ENCODE measurements around the gene NCOA1. TPM values are rescaled to one million over a fixed set of nuclear protein-coding genes. Genes with fewer than 3 reads are reported as not detected.

NCOA1 gene
- total and polyA plus RNA-seq, 12 donors: 8.6 to 36.7 (median 32.0) TPM

- H3K9me3 ChIP-seq: no peaks in the 10 kb centered on the region
- intact Hi-C loops (cut with DNase I): loop anchor here in 4 of 10 donors (5.0 to 10.0 kb wide), 5 partner anchors 57 to 333 kb away; partner anchors contain the start of genes CENPO (in 1 of the 4) and PTRHD1 (in 1 of the 4)
- peak overlapping the region in 1 of 10 donors; percentile 98 for H3K27ac ChIP-seq
- peaks cover 4 to 78% (median 61%) of the 10 kb centered on the region in 9 donors for H3K4me1 ChIP-seq
- H3K4me3 ChIP-seq: no peak overlapping the region
- no peaks in the 10 kb centered on the region for H3K36me3 ChIP-seq
- no peaks in the 10 kb centered on the region for H3K27me3 ChIP-seq
- ATAC-seq (no peak), DNase-seq (no peak)
- 66 to 69% methylated on average over 7 of the region's 7 CpGs for WGBS, 2 donors
- TF ChIP-seq CTCF (IDR thresholded peaks at IDR 0.05): no peak
Observed at GRCh38 chr2:24494410-24494809, 3.4 kb downstream of the NCOA1 start.

- no peak for TF ChIP-seq CTCF (IDR thresholded peaks at IDR 0.05)
Observed at GRCh38 chr2:24495451-24495850, 4.4 kb downstream of the NCOA1 start.

GRCh38 chr2:24496959-24497358, 5.9 kb downstream of the NCOA1 start:
- no peak for ATAC-seq
- no peak for DNase-seq
- H3K9me3 ChIP-seq: no peaks in the 10 kb centered on the region
- peaks cover 6 to 83% (median 50%) of the 10 kb centered on the region in 9 donors for H3K4me1 ChIP-seq
- no peaks in the 10 kb centered on the region for H3K36me3 ChIP-seq
- no peak overlapping the region for H3K4me3 ChIP-seq
- intact Hi-C loops (cut with DNase I): loop anchor here in 3 of 10 donors (10.0 kb wide), 2 partner anchors 158 to 208 kb away; no protein-coding TSS in a partner anchor
- WGBS, 2 donors: 81 to 82% methylated on average over 4 of the region's 4 CpGs
- no peaks in the 10 kb centered on the region for H3K27me3 ChIP-seq
- H3K27ac ChIP-seq: no peak overlapping the region
- no peak for TF ChIP-seq CTCF (IDR thresholded peaks at IDR 0.05)

More at GRCh38 chr2:24495451-24495850, 4.4 kb downstream of the NCOA1 start:
- Histone ChIP-seq H3K9me3 (no peaks in the 10 kb centered on the region), H3K4me3 (no peak overlapping the region), H3K27me3 (no peaks in the 10 kb centered on the region), H3K4me1 (peaks cover 4 to 80% (median 51%) of the 10 kb centered on the region in 9 donors), H3K27ac (no peak overlapping the region), H3K36me3 (no peaks in the 10 kb centered on the region)
- ATAC-seq (no peak), DNase-seq (no peak)
- WGBS, 2 donors: 83 to 85% methylated on average over 4 of the region's 4 CpGs
- intact Hi-C loops (cut with DNase I): loop anchor here in 3 of 10 donors (10.0 kb wide), 2 partner anchors 159 to 209 kb away; no protein-coding TSS in a partner anchor

GRCh38 chr2:24497685-24498084, 6.6 kb downstream of the NCOA1 start:
- Histone ChIP-seq H3K4me1 (peaks cover 11 to 85% (median 43%) of the 10 kb centered on the region in 9 donors), H3K4me3 (no peak overlapping the region), H3K27ac (no peak overlapping the region), H3K27me3 (no peaks in the 10 kb centered on the region), H3K36me3 (no peaks in the 10 kb centered on the region), H3K9me3 (no peaks in the 10 kb centered on the region)
- ATAC-seq (no peak), DNase-seq (no peak)
- intact Hi-C loops (cut with DNase I): loop anchor here in 3 of 10 donors (10.0 kb wide), 2 partner anchors 157 to 207 kb away; no protein-coding TSS in a partner anchor
- TF ChIP-seq CTCF (IDR thresholded peaks at IDR 0.05): no peak
